SIG-M5 (cell line): Measurements from ENCODE around the gene ZDHHC17.

Experiments
- DNase-seq: peaks from one replicate; lab custom pipeline; 2025; lab: John Stamatoyannopoulos, UW

The ZDHHC17 gene

DNA sequence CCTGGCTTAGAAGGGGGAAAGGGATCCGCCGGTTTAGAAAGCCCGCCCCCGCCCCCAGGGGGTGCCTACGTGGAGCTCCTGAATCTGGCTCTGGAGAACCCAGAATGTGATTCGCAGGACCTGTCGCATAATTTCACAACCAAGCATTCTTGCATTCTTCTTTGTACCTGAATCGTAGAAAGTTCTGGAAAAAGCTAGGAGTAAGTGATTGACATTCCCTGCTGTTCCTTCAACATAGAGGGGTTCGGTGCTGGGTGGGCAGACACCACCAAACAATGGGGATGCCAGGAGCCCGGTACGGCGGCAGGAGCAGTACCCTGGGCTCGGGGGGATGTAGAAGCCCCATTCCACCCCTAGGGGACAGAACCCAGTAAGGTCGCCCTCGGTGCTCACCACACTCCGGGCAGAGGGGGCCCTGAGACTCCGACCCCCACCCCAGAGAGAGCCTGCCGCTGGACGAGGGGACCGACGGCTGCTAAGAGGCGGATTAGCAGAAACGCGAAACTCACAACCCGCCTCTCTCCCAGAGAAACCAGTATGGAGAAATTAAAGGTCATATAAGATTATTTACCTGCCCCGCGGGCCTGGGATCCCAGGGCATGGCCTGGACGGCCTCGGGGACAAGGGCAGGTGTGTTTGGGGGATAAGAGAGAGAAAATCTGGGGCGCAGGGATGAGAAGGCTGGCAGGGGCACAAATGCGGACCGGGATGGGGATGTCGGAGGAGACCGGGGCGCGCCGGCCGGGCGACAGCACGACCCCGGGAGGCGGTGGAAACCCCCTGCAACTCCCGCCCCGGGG is 114.4 kb downstream of the ZDHHC17 start:
- no peak for DNase-seq

DNA sequence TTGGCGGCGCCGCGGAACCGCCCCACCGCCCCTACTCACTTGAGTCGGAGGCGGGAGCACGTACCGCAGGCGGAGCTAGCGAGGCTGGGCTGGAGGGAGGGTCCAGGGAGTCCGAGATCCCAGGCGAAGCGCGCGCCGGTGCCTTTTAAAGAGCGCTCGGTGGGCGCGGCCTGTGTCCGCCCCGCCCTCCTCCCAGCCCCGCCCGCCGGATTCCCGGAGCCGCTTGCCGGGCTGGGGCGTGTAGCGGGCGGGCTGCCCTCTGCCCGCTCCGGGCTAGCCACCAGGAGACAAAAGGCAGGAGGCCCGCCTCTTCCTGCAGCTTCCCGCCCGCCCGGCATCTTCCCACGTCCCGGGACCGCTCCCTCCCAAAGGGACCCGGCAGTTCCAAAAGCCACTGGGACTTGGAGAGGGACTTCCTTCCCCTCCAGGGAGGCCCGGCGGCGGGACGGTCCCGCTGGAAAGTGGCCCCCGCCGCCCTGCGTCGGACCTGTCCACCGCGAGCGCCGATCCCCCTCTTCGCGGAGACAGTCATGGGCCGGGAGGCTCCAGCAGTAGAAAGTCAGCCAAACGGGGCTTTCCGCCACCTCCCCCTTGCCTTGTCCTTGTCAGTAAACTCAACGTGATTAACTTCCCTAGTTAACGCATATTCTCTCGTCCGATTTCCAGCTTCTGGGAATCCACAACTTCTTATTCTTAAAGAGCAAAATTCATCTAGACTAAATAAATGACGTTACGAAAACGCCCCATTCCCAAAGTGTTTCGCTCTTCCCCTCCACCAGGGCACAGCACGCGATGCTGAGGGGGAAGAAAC is 115.2 kb downstream of the ZDHHC17 start, which contains the start of gene CSRP2:
Gene CSRP2, minus strand, starts transcription at position 121 of the 811 bp plus-strand sequence. CDS start 12,759 bp downstream, outside the sequence.
- DNase-seq, result no peak

DNA sequence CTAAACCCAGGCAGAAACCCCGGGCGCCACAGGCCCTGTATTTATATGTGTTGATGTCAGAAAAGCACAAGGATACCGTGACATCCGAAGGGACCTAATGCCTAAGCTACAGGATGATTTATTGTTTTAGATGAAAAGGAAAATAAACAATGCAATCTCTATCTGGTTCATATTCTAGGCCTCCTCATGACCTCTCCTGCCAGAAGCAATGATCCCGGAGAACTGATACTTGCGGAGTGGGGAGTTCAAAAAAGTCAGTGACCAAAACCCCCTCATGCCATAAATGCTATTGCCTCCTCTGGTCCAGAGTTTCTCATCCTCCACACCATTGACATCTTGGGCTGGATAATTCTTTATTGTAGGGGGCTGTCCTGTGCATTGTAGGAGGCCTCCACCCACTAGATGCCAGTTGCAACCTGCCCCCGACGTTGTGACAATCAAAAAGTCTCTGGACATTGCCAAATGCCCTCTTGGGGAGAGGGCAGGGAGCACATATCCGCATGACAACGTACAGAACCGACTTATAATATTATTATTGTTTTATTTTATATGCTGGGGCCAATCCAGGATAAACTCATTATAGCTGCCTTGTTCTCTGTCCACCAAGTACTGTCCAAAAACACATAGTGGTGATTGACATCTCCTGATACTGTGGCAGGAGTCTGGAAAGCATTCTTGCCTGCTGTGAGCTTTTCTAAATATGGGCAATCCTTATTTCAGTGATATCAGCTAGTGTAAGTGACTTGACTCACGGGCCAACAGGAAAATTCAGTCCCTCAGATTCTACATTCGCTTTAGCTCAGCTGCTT is 116.0 kb downstream of the ZDHHC17 start:
- DNase-seq, result no peak

DNA sequence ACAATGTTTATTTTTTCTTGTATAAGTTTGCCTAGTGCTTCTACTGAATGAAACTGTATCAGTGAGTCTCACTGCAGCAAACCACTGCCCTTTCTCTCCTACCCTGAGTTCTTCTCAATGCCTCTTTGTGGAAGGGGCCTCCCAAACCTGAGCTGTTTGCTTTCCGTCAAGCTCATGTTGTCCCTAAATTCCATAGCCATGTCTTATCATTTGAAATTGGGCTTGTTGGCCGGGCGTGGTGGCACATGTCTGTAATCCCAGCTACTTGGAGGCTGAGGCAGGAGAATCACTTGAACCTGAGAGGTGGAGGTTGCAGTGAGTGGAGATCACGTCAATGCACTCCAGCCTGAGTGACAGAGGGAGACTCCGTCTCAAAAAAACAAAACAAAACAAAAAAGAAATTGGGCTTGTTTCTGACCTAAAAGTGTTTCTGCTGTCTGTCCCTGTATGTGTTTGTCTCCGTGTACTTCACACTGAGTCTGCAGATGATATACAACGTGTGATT is 116.7 kb downstream of the ZDHHC17 start:
- no peak for DNase-seq

DNA sequence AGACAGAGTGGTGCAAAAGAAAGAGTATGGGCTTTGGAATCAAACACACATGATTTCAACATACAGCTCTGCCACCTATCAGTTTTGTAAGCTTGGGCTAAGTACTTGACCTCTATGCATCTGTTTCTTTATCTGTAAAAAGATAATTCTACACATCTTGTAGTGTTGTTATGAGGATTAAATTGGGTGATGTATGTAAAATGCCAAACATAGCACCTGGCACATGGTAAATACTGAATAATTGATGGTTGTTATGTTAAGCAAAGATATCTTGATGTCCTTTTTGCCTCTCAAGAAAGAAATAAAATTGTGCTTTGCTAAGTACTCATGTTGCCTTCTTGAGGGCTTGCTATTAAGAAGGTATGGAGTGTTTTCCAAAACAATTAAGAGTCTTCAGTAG is 117.2 kb downstream of the ZDHHC17 start:
- no peak for DNase-seq

DNA sequence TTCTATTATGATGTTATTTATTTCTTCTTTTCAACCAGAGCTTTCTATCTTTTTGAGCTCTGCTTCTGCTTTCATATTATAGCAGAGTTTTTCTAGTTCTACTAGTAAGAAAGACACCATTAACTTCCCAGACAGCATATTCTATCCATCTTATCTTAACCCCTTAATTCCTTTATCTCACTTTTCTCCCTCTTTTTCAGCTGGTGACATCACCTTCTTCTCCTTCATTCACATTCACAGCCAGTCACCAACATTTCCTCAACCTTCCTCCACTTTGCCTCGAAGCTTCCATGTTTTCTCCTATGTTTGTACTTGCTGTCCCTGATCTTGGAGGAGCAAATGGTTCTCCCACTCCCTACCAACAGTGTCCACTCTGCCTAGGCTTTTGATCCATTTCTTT is 118.5 kb downstream of the ZDHHC17 start:
- DNase-seq, result no peak

DNA sequence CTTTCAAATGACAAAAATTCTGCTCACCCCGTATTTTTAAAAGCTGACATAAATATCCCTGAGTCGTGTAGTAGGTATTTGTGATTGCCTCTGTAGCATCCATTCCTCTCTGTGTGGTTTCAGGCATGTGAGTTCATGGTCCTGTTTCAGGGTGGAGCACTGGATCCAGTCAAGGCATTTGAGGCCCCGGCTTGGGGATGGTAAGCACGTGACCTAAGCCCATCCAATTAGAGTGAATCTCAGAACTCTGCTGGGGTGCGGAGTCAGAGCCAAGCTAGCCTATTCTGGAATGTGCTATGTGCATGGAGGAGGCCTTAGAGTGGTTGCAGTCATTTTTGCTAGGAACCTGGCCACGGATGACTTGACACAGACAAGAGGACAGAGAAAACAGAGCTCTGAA is 119.2 kb downstream of the ZDHHC17 start:
- DNase-seq, result no peak

DNA sequence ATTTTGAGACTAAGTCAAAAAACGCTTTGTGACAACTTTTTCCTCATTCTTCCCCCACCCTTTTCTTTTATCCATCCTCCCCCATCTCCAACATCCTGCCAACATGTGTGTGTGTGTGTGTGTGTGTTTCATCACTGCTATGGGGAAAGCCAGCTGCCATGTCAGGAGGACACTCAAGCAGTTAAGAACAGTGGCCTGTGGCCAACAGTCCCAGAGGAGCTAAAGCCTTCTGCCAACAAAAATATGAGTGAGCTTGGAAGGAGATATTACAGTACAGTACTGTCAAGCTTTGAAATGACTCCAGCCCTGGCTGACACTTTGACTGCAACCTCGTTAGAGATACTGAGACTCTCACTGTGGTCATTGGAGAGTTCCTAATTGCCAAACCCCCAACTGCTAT is 119.9 kb downstream of the ZDHHC17 start:
- DNase-seq, result no peak

DNA sequence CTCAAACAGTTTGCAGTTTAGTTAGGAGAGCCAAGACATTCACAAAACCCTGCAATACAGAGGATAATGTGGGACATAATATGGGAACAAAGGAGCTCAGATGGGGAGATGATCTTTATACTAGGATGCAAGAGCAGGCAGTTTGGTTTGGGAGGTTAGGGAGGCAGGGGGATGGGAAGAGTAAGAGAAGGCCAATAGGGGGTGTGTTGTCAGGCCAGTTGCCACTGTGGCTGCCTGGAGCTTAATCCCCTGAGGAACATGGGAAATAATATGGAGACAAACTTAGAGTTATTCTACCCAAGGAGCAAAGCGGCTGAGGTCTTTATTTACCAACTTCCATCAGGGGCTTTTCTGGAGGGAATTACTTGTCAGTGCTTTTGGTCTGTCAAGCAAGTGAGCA is 124.9 kb downstream of the ZDHHC17 start:
- DNase-seq, result no peak

DNA sequence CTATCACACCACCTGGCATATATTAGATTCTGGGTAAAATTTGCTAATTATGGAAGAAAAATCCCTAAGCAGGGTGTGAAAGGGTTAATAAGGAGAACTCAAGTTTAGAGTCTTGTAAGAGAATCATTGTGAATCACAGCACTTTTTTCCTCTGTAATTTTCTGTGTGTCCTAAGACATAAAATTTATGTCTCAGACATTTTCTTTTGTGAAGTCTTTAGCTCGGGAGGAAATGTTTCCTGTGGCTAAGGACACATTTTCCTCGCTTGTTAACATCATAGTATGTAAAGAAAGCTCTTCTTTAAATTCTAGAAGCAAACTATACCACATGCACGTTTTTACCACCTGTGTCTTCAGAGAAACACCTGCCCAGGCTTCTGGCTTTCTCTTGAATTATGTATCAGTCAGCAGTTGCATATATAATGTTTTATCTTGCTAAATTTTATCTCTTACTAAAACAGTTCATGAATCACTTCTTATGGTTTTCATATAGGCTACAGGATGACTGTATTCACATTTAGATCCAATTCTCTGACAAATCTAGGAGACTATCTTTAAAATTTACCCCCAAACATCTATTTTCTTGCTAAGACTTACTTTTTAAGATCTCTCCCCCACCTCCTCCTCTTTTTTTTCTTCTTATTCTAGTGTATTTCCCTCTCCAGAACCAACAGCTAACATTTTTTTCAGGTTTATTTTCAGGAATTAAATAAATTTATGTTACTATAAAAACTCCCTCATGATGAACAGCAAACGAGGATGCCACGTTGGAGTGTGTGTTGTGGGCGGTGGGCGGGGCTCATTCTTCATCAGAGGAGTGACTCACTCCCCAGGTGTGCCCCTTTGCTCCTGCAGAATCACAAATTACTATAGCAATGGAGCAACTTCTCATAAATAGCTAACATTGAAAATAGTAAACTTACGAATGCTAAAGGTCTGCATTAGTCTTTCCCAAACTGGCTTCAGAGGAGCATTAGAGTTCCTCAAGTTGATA is 126.5 kb downstream of the ZDHHC17 start:
- no peak for DNase-seq

DNA sequence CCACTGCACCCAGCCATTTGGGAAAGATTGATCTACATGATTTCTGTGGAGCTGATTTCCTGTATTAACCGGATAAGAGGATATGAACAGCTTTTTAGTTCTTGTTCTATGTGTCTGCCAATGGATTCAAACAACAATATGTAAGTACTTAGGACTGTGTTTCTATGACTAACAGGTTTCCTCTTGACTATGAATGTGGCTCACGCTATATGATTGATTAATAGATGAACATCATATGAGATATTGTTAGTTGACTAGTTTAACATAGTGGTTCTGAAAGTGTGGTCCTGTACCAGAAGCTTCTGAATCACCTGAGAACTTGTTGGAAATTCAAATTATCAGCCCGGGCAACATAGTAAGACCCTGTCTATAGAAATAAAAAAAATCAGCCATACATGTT is 127.7 kb downstream of the ZDHHC17 start:
- no peak for DNase-seq

DNA sequence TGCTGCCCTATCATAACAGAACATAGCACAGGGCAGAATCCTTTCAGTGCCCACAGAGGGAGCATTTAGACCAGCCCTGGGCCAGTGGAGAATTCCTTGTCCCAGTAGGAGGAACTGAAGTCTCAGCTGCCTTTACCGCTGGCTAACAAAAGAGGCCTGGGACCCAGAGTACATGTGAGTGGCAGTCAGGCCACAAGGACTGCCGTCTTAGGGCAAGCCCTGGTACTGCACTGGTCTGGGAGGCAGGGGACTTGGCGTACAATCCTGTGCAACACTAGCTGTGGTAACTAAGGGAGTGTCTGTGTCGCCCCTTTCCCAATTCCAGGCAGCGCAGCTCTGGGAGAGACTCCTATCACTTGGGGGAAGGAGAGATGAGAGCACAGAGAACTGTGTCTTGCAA is 131.9 kb downstream of the ZDHHC17 start:
- DNase-seq, result no peak

DNA sequence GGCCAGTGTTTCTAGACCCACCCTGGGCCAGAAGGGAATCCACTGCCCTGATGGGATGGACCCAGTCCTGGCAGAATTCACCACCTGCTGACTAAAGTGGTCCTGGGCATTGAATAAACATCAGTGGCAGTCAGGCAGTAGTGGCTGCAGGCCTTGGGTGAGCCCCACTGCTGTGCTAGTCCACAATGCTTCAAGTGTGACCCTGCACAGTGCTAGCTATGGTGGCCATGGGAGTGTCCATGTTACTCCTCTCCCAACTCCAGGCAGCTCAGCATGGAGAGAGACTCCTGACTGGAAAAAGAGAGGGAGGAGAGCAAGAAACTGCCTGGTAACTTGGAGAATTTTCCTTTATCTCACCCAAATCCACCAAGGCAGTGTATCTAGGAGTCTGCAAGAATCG is 132.4 kb downstream of the ZDHHC17 start:
- DNase-seq, result no peak

DNA sequence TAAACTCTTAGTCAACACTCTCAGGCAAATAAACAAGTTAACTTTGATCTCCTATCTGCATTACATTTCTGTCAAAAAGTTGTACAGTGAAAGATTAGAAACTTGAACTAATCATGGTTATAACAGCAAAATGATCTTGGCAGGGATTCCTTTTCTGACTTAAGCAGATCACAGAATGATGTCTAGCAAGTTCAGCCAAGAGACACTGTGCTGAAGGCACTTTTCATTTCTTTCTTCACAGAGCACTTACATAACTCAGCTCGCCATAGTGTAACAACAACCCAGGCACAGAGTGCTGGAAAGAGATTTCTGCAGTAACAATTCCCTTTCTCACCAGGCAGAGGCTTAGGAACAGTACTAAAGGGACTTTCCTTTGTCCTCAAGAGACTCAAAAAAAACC is 134.5 kb downstream of the ZDHHC17 start:
- no peak for DNase-seq

DNA sequence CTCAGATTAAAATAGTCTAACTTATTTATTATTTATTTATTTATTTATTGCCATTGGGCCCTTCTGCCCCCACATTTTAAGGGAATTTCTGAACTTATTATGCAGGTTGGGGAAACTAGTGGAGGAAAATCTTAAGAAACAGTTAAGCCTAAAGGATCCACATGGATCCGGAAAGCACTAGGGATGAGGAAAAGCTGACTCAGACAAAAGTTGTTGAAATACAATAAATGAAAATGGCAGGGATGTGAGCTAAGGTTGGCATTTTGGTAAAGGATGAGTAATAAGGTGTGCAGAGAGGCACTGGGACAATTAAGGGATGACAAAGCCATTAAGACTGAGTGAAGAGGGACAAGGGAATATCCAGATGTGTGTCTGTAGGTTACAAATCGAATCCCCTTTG is 135.6 kb downstream of the ZDHHC17 start:
- DNase-seq, result no peak

DNA sequence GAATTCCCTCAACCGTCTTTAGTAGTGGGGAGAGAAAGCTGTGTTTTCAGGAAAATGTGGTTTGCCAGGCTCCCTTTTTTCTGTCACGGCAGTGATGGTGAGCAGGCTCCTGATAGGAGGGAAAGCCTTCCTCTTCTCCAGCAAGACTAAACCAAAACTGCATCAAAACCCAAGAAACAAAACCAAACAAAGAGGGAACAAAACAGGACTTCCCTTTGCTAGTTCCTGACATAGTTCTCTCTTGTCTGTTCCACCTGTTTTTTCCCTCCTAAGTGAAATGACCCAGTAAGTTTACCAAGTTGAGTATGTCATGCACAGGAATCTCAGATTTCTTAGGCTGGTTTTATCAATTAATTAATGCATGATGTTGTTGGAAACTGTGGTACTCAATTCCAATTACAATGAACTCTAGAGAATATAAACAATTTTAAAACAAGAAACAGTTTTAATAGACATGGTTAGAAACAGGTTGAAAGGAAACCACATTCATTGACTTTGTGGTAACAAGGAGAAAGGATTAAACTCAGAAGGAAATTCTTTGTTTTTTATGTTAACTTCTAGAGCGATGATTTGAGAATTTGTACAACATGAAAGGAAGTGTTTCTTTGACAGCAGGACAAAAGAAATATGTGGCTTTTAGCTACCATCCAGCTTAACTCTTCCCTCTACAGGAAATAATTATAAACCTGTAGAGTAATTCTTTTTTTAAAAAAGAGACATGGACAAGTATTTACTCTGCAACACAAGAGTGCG is 137.9 kb downstream of the ZDHHC17 start:
- no peak for DNase-seq
